Activated T-cell treated with anti-CD3 and anti-CD28 coated beads, Interleukin-2, amount 50 U/mL, for 1 hour (primary cell): ENCODE results near the gene TTLL12.

Experiments
- DNase-seq: peaks from one replicate; pipeline ENCODE4 v3.0.0-alpha.2; 2020

TTLL12 gene

GRCh38 chr22:43186272-43187170 lies at the start of gene TTLL12:
Gene TTLL12, minus strand, starts transcription at chr22:43187134. Its CDS starts 65 bp downstream, at chr22:43187069.
- DNase-seq, result peak; percentile 73

DNA sequence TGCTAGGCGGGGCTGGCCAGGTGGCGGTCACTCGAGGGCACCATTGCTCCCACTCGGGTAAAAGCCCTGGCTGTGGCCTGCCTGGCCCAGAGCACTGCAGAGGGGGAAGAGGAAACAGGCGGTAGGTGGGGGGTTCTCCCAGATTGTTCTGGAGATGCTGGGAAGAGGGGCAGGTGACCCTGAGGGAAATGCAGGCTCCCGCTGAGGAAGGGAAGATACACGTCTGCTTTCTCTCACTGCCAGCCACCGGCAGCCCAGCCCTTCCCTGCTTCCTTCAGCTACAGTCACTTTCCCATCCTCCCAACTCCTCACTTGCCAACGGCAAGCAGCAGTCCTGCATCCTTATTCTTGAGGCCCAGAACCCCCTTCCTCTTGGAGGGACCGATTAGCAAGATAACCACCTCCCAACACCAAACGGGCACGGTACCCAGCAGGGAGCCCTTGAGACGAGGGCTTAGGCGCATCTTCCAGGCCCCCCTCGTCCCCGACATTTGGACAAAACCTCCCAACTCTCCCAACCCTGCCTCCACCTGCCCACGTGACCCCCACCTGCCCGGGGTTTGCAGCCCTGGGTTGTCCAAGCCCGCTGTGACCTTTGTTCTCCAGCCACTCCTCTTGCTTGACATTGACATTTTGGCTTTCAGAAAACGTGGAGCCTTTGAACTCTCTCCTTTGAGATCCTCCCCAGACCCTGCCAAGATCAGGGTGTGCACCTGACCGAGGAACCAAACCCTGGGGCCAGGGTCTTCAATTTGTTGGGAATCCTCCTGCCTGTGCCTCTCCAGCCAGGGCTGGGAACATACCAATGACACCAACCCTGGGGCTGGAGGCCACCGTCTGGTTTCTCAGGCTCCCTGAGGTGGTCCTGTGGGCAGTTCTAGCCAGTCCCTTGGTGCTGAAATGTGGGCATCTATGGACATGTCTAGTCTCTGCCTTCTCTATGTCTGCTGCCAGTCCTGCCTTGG lies 48.8 kb upstream of the TTLL12 start:
- no peak for DNase-seq

DNA sequence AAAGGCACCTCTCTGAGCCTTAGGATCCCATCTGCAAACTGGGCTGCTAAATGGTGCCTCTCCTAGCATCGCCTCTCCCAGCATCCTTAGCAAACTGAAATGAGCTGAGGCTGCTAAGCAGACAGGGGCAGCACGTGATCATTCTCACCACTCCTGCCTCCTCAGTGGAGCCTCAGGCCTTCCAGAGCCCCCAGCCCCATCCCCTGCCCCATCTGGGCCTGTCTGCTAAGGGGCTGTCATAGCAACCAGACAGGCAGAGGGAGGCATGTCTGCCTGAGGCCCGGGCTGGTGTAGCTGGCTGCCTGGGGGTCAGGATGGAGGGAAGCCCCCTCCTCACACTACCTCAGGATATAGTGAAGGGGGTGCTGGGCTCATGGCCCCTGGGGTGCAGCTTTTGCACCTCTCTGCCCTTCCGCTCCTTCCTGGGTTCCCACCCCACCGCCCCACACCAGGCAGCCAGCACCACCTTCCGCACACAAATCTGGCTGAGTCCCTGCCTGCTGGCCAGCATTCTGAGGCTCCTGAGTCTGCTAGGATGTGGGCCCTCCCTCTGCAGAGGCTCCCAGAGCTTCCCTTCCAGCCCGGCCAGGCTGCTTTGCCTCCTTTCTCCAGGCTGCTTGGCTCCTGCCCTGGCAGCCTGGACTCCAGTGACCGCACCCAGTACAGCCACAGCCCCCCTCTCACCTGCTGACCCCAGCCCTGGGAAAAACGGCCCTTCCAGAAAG lies 47.5 kb upstream of the TTLL12 start:
- no peak for DNase-seq

DNA sequence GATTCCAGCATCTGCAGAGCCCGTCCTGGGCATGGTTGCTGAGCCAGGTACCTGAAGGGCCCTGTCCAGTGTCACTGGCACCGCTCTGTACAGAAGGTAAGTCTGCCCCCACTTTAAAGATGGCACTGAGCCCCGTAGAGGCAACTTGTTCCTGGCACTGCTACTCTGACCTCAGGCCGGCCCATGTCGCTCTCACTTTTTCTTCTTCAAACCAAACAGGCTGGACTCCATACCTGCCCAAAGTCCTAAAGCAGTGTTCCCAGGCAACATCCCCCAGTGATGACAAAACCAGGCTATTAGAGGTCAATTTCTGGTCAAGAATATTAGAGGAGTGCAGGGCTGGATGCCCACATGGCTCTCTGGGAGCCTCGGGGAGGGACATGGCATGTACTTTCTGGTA lies 46.6 kb upstream of the TTLL12 start:
- DNase-seq, result no peak

DNA sequence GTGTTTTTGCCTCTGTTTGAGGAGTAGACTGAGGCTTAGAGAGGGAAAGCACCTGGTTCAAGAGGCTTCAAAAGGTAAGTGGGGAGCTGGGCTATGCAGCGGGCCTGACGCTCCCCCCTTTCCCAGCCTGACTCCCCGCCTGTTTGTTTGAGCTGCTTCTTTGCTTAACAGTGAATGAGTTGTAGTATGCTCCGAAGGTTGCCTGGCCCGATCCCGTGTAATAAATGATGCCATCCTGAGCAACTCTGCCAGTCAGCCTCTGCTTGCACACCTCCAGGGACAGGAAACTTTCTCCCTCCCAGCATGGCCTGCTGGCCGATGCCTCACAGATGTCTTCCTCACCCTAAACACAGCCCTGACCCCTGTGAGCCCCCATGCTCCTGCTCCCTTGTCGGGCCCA lies 45.5 kb upstream of the TTLL12 start:
- DNase-seq, result no peak

GRCh38 chr22:43231724-43232034 lies 44.7 kb upstream of the TTLL12 start:
- no peak for DNase-seq

DNA sequence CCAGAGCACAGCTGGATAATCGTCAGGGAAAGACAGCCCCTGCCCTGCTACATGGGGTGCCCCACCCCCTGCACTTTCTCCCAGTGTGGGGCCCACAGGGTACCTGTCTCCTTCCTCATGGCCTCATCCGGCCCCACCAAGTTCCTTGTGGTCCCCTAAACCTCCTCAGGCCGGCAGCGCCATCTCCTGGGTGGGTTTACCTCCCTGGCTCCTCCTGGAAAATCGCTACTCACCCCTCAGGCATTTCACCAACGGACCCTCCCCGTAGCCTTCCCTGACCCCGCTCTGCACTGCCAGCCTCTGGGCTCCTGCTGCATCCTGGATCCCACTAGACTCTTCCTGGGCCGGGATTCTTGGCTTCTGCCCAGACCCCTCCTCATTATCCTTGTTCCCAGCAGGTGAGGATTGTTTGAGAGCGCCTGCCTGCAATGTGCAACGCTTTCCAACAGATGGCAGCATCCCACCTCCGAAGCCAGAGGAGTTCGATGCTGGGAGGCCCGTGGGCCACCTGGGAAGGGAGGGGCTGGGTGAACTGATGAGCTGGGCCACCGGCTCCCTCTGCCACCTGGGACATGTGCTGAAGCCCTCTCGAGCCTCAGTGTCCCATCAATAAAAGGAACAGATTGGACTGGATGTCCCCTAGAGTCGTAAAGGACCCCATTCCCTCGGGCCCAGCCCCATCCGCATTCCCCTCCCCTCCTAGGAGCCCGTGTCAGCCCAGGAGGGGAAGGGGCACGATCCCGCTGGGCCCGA lies 44.2 kb upstream of the TTLL12 start:
- DNase-seq, result peak; percentile 74

DNA sequence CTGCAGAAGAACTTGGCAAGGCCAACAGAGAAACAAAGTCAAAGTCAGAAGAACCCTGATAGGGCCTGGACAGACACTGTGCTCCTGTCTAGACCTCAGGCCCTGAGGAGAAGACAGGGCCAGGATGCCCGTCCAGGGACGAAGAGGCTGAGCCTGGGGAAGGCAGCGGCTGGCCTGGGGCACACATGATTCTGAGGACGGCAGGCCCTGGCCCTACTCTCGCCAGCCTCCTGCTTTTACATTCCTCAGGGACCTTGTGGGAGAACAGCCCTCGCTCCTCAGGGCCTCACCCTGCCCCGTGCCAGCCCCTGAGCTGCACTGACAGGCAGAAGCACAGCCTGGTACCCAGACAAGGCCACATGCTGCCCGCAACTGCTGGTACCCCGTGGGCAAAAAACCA lies 43.6 kb upstream of the TTLL12 start:
- no peak for DNase-seq

DNA sequence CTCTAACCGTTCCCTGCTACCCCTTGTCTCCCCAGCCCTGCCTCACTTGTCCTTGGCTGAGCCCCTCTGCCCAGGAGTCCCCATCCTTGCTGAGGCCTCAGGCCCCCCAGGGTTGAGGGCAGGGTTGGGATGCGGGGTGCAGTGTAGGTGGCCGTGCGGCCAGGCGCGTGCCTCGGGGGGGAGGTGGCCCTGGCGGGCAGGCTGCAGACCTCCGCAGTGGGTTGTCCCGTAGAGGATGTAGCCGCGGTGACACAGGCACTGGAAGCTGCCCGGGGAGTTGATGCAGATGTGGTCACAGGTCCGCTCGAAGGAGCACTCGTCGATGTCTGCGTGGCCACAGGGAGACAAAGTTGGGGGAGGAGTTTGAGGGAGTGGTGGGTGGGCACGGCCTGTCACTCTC lies 41.9 kb upstream of the TTLL12 start:
- DNase-seq, result no peak

DNA sequence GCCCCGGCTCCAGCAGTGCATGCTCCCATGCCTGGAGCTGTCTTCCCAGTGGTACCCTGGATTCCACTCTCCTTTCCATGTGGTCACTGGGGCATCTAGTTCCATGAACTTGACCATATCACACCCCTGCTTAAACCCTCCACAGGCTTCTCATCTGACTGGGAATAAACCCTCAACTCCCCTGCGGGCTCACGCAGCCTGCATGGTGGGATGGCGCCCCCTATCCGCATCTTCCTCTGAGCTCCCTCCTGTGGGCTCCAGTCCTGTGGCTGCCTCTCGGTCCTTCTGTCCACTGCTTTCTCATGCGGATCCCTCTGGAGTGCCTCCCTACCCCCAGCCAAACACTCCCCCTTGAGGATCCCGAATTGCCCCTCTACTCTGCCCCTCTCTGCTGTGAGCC lies 41.4 kb upstream of the TTLL12 start:
- DNase-seq, result peak; percentile 32

GRCh38 chr22:43227239-43227630 lies 40.3 kb upstream of the TTLL12 start:
- no peak for DNase-seq

DNA sequence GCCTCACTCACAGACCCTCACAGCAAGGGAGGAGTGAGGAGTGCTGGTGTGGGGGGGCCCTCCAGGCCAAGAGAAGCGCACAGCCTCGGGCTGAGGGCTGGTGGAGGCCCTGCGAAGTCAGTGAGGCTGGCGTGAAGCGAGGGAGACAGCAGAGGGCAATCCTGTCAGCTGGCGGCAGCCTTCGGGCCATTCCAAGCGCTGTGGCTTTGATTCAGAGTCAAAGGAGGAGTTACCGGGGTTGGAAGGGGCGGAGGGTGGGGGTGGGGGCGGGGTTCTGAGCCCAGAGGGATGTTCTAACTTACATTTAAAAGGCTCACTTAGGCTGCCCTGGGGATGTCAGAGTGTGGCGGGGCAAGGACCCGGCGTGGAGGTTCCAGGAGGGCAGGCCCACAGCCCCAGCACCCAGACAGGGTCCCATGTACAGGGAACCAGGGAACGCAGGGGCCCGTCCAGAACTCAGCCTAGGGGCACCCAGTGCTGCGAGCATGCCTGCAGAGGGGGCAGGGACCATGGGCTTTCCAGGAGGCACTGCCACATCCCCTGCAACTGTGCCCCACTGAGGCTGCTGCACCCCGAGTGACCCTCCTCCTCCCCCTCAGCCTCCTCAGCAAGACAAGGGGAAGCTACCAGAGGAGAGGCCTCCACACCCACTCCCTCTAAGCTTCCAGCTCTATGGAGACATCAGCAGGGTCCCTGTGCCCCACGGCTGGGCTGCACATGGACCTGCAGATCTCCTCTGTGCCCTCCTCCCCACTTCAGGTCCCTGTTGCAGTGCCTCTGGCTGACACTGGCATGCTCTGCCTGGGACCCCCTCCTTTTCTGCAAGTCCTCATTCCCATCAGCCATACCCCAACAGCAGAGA lies 39.7 kb upstream of the TTLL12 start:
- DNase-seq, result no peak

- DNase-seq, result no peak
Observed at GRCh38 chr22:43225609-43226008, 38.7 kb upstream of the TTLL12 start.

DNA sequence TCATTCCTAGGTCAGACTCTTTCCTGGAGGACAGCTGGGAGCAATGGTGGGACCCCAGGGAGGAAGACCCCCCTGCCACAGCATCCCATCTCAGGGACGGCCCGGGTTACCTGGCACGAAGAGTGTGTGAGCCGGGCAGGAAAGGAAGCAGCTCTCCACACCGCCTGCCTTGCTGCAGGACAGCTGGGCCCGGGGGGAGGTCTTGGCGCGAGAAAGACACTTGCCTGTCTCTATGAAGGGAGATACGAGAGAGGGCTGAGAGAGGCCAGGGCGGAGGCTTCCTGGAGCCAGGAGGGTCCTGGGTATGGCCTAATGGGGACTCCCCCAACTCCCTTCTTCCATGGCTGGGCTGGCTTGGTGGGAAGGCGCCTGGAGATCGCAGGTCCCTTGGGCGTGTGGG lies 36.1 kb upstream of the TTLL12 start:
- DNase-seq, result no peak

DNA sequence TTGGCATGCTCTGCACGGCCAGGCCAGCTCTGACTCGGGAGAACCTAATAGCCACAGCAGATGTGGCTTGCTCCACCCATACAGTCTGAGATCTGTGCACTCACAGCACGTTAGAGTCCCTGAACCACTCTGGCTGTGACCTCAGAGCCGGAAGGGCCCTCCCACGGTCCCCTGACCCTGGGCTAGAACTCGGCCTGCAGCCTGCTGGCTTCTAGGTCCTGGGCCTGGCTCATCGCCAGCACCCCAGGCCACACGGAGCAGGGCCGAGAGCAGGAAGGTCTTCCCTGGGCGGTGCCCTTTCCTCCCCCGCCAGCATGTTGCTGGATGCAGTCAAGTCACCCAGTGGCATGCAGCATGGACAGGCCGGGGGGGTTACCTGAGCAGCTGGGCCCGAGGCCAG lies 35.3 kb upstream of the TTLL12 start:
- no peak for DNase-seq

GRCh38 chr22:43220625-43221380 lies 33.9 kb upstream of the TTLL12 start:
- no peak for DNase-seq

DNA sequence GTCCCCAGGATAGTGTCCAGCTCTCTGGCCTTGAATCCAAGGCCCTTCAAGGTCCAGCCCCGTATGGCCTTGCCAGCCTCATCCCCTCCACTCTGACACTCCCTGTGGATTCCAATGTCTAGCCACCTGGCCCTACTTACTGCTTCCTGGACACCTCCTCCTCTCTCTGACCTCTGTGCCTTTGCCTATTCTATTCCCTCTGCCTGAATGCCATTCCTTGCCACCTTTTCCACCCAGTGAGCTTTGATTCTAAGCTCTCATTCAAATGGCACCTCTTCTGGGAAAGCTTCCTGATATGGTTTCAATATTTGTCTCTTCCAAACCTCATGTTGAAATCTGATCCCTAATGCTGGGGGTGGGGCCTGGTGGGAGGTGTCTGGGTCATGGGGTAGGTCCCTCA lies 31.9 kb upstream of the TTLL12 start:
- no peak for DNase-seq

DNA sequence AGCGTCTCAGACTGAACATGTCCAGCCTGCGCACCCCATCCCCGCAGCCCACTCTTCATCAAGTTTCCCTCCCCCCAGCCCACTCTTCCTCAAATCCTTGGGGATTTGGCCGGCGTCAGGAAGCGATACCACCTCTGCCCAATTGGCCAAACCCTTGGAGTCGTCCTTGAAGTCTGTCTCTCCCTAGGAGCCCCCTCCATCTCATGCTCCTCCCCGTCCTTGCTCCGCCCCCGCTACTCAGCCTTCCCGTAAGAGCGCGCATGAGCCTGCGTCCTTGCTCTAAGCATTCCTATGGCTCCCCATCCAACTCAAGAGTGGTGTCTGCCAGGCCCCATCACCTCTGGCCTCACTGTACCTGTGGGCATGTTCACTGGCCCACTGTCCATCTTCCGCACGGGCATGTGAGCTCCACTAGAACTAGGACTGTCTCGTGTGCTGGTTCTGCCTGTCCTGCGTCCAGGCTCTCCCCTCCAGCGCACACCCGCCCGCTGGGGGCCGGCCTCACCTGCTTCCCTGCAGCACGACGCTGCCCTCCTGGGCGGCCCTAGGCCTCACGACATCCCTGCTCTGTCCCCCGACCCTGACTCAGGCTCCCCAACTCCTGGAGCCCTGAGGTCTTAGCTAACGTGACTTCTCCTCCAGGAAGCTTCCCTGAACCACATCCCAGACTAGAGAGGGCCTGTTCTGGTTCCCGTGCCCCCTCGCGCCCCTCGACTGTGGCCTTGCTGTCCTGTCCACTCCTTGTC lies 30.5 kb upstream of the TTLL12 start:
- DNase-seq, result no peak

GRCh38 chr22:43216738-43217137 lies 29.8 kb upstream of the TTLL12 start:
- no peak for DNase-seq

GRCh38 chr22:43213962-43214361 lies 27.0 kb upstream of the TTLL12 start:
- DNase-seq, result no peak
